Hair follicular keratinocyte (primary cell): ENCODE measurements around the gene EMILIN1. TPM values are rescaled to one million over a fixed set of nuclear protein-coding genes. Genes with fewer than 3 reads are reported as not detected.

Source experiments
- total RNA-seq: library from RNA; depleted of rRNA; stranded (reverse); fragments of >200 nt; gene quantifications from 2 replicates; pipeline ENCODE4 v1.2.3, GENCODE V29; 2015

The EMILIN1 gene
- 4.0 and 4.5 TPM in 2 replicates for total RNA-seq

DNA sequence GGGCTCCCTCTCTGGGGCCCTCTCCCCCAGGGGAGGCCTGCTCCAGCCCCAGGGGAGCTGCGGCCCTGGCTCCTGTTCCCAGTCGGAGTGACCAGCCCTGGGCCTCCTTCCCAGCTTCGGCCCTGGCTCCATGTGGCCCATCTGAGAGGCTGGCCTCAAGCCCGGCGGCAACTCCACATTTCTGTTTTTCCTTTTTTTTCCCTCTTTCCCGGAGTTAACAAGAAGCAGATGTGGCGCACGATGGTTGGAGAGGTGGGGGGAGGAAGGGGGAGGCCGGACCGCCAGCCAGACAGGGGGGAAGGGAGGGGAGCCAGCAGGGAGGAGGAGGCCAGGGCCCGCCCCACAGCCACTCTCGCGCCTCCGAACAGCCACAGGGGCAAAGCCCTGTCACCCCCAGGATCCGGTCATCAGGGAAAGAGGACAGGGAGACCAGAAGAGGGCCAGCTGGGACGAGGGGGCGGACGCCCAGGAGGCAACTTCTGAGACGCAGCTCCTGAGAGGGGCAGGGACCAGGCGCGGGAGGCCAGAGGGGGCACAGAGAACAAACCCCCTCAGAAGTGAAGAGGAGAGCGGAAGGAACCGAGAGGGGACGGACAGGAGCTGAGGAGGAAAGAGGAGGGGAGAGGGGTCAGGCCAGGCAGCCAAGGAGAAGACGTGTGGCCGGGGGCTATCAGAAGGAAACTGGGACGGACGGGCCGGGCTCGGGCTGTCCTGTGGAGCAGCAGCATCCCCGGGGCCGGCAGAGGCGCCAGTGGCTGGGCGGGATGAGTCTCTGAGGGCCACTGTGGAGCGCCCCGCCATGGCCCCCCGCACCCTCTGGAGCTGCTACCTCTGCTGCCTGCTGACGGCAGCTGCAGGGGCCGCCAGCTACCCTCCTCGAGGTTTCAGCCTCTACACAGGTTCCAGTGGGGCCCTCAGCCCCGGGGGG lies at the start of gene EMILIN1:
TSS of gene EMILIN1 (plus strand) at position 349 of the 928 bp plus-strand sequence. CDS start at position 800, 451 bp downstream.

DNA sequence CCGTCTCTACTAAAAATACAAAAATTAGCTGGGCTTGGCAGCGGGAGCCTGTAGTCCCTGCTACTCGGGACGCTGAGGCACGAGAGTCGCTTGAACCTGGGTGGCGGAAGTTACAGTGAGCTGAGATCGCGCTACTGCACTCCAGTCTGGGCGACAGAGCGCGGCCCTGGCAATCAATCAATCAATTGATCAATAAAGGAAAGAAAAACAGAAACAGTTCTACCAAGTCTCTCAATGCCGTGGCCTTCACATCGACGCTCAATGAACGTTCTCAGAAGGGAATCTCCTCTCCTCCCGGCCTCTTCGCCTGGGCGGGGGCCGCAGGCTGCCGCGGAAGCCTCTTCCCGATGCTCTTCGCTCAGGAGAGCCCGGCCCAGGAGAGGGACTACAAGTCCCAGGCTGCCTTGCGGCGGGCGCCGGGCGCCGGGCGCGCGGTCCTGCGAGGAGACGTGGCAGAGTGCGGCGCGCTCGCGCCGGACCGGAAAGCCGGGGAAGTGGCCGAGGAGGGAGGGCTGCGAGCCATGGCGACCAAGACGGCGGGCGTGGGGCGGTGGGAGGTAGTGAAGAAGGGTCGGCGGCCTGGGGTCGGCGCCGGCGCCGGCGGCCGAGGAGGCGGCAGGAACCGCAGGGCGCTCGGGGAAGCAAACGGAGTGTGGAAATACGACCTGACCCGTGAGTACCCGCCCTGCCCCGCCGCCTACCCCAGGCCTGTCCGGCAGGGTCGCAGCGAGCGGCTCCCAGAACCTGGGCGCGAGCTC lies 45.7 kb upstream of the EMILIN1 start, which contains the start of gene TMEM214:
TSS of gene TMEM214 (plus strand) at position 471 of the 758 bp plus-strand sequence. CDS start at position 522, 51 bp downstream.

DNA sequence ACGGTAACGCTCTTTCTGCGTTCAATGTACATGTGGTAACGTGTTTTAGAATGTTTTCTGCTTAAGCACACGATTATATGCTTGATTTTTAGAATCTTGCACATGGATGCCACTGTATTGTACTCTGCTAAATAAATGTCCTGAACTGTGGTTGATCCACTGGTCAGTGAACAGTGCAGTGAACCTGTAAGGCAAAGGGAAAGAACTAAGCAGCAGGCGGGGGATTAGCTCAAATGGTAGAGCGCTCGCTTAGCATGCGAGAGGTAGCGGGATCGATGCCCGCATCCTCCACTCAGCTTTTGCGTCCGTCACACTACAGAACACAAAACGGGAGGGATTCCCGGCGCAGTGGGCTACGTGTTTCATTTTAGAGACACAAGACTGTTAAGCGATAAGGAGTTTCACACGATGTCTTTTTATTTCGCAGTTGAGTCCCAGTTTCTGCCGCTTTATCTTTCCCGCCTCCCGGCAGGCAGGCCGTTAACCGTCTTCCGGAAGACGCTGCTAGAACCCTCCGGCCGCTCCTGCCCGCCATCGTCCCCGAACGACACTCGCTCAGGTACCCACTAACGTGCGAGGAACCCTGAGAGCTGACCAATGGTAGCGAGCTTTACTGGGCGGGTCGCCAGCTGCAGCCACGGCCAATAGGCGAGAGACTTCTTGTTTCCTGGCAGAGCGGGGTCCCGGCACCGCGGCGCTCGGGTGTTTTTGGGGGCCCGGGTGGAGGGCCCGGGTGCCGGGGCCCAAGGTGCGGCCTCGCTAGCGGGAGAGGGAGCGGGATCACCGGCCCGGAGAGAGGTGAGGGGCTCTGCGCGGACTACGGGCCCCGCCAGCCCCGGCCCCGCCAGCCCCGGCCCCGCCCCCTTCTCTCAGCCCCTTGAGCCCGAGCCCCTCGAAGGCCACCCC lies 27.2 kb upstream of the EMILIN1 start, which contains the start of gene AGBL5:
TSS of gene AGBL5 (plus strand) at position 673 of the 906 bp plus-strand sequence. CDS start 1,291 bp downstream, outside the sequence.

DNA sequence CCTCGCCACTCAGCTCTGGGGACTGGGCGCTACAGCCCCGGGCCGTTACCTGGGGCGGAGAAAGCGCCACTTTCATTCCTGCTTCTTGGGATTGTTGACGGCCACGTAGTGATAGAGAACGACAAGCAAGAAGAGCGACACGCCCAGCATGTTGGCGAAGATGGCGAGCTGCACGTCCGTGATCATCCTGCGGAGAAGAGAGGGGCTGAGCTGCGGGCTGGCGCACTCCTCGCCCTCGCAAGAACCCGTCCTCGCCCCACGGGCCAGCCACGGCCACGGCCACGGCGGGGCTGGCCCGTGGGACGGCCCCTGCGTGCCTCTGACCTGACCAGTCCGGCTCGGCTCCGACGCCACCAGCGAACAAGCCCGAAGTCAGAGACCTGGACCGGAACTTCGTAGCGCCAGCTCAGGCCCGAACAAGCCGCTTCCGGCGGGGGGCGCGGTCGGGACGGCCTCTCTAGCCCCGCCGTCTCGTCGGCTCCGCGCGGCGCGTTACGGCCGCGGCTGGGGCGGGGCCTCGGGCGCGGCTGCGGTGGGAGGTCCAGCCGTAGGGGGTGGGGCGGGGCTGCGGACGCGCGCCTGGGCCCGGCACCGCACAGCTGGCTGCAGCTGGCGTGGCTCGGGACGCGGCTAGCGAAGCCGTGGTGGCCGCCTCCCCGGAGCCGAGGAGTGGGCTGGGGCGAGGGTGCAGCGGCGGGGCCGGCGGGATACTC lies 7.0 kb upstream of the EMILIN1 start, which contains the start of gene OST4:
TSS of gene OST4 (minus strand) at position 378 of the 713 bp plus-strand sequence.

DNA sequence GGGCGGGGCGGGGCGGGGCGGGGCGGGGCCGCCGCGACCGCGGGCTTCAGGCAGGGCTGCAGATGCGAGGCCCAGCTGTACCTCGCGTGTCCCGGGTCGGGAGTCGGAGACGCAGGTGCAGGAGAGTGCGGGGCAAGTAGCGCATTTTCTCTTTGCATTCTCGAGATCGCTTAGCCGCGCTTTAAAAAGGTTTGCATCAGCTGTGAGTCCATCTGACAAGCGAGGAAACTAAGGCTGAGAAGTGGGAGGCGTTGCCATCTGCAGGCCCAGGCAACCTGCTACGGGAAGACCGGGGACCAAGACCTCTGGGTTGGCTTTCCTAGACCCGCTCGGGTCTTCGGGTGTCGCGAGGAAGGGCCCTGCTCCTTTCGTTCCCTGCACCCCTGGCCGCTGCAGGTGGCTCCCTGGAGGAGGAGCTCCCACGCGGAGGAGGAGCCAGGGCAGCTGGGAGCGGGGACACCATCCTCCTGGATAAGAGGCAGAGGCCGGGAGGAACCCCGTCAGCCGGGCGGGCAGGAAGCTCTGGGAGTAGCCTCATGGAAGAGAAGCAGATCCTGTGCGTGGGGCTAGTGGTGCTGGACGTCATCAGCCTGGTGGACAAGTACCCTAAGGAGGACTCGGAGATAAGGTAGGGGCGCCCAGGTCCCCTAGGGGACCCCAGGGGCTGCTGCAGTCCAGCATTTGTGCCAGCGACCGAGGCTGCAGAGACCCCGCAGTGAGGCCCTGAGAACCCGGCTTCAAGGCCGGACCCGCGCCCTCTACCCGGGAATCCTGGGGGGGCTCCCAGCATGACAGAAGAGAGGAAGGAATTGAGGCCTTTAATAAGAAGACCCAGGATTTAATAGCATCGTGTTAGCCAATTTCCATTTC lies 8.5 kb downstream of the EMILIN1 start, which contains the start of gene KHK:
TSS of gene KHK (plus strand) at position 49 of the 870 bp plus-strand sequence. CDS start at position 537, 488 bp downstream.

DNA sequence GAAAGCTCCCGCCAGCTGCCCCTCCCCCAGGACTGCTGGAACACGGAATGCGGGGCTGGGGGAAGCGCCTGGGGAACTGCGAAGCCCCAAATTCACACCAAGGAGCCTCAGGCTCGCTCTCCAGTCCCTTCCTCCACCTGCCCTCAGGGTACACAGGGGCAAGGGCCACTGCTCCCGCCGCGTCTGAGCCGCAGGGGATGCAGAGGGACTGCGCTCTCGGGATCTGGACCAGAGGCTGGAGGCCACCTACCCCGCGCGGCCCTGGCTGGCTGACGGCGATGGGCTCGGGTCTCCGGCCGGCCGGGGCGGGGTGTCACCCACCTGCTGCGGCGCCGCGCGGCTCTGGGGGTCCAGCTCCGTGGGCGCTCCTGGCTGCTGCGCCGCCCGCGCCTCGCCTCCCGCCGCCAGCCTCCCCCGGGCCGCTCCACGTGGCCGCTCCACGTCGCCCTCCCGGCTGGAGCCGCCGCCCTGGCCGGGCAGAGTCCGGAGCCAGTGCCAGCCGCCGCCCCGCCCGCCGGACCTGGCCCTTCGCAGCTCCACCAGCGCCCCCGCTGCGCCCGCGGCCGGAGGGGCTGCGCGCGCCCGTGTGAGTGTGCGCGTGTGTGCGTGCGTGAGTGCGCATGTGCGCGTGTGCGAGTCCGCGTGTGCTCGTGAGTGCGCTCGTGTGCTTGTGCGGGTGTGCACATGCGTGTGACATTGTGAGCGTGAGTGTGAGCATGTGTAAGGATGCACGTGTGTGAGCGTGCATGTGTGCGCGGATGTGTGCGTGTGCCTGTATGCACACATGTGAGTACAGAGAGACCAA lies 40.3 kb downstream of the EMILIN1 start, which contains the start of gene CGREF1:
TSS of gene CGREF1 (minus strand) at position 604 of the 805 bp plus-strand sequence. CDS start 14,762 bp downstream, outside the sequence.

DNA sequence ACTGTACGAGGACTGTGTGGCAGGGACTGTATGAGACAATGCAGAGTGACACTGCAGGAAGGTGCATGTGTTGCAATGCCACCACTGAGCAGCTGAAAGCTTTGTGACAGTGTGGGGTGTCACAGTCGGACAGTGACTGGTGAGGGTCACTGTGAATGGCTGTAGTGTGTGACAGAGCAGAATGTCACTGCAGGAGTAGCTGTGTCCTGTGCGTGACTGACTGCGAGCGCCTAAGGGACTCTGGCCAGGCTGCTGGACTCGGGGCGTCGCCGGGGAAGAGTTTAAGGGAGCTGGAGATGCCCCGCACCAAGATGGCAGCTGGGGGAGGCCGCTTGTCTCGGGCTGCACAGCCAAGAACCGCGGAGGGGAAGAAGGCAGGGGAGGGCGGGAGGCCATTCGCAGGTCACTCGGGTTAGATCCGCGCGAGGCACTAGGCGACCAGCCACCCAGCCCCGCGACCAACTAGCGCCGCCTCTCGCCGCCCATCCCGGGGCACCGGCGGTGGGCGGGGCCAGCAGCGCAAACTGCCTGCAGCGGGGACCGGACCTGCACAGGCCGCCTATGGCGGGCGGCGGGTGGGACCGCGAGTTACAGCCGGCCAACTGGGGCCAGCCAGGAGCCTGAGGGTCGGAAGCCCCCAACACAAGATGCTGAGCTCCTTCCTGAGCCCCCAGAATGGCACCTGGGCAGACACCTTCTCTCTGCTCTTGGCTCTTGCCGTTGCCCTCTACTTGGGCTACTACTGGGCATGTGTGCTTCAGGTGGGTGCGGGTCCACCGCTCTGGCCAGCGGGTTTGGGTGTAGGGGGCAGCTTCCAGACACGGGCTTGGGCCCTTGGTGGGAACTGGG lies 45.1 kb downstream of the EMILIN1 start, which contains the start of gene ABHD1:
TSS of gene ABHD1 (plus strand) at position 514 of the 849 bp plus-strand sequence. CDS start at position 648, 134 bp downstream.

DNA sequence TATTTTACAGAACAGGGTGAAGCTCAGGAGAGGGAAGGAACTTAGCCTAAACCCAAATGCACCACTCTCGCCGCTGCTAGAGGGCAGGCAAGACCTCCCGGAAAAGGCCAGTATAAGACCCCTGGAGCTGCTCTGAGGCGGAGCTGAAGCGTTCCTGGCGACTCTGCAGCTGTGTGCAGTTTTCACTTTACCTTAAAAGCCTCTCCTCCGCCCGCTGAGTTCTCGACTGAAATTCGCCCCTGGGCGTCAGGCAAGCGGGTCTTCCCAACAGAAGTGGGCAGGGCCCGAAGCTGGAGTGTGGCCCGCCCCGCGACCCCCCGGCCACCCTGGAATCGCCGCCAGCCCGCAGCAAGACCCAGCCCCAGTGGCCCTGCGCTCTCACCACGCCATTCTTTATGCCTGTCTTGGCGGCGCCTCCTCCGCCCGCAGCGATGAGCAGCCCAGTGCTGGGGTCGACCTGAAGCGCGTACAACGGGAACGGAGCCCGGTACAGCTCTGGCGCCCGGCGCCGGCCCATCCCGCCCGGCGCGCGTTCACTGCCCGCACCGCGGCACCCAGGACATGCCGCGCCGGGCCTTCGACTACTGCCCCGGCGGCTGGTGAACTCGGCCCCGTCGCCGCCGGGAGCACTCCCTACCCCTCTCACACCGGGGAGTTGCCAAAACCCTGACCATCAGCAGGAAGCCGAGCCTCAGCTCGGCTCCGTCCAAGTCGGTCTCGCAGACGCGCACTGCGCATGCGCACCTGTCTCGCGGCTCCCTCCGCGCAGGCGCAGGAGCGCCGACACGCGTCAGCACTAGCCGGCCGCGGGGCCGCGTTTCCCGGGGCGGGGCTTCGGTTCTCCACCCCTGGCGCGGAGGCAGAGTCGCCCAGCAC lies 55.7 kb downstream of the EMILIN1 start, which contains the start of gene PREB:
TSS of gene PREB (minus strand) at position 732 of the 876 bp plus-strand sequence. CDS start at position 517, 215 bp downstream.

Other genes starting within 250 kb of the EMILIN1 start
- gene DPYSL5, start 230.5 kb upstream of the EMILIN1 start, total RNA-seq = not detected in 2 replicates
- gene MAPRE3, start 108.0 kb upstream of the EMILIN1 start, total RNA-seq = 2.6 and 6.9 TPM in 2 replicates
- 24.7 and 27.8 TPM in 2 replicates for gene TMEM214, start 45.6 kb upstream of the EMILIN1 start, total RNA-seq
- gene AGBL5, start 26.9 kb upstream of the EMILIN1 start, total RNA-seq = 21.5 and 27.2 TPM in 2 replicates
- gene OST4, start 7.0 kb upstream of the EMILIN1 start, total RNA-seq = 323 and 466 TPM in 2 replicates
- gene KHK, start 8.2 kb downstream of the EMILIN1 start, total RNA-seq = 0.47 and 1.7 TPM in 2 replicates
- gene CGREF1, start 40.5 kb downstream of the EMILIN1 start, total RNA-seq = 1.1 and 2.7 TPM in 2 replicates
- not detected in 2 replicates for gene ABHD1, start 45.2 kb downstream of the EMILIN1 start, total RNA-seq
- 69.1 and 81.2 TPM in 2 replicates for gene PREB, start 56.0 kb downstream of the EMILIN1 start, total RNA-seq
- not detected in 2 replicates for gene PRR30, start 60.8 kb downstream of the EMILIN1 start, total RNA-seq
- gene TCF23, start 70.4 kb downstream of the EMILIN1 start, total RNA-seq = 0.04 TPM in 1 of 2 replicates, not detected in the other
- 159 and 171 TPM in 2 replicates for gene ATRAID, start 133.4 kb downstream of the EMILIN1 start, total RNA-seq
- gene SLC5A6, start 133.7 kb downstream of the EMILIN1 start, total RNA-seq = 21.2 and 49.7 TPM in 2 replicates
- 33.9 and 59.3 TPM in 2 replicates for gene CAD, start 138.8 kb downstream of the EMILIN1 start, total RNA-seq
- not detected in 2 replicates for gene SLC30A3, start 184.4 kb downstream of the EMILIN1 start, total RNA-seq
- gene DNAJC5G, start 196.8 kb downstream of the EMILIN1 start, total RNA-seq = not detected in 2 replicates
- gene TRIM54, start 203.8 kb downstream of the EMILIN1 start, total RNA-seq = not detected in 2 replicates
- 0.23 and 2.1 TPM in 2 replicates for gene UCN, start 229.8 kb downstream of the EMILIN1 start, total RNA-seq
- gene MPV17, start 244.5 kb downstream of the EMILIN1 start, total RNA-seq = 96.3 and 110 TPM in 2 replicates